GM12878 (cell line): ENCODE data around the gene ING1.

ENCODE experiments used
- CBX5 ChIP-seq: sonication (generic); IDR thresholded peaks from 2 replicates; pipeline ENCODE4 v1.6.1; 2016; ENCODE audit warnings: low read depth, moderate library complexity, mild to moderate bottlenecking, inconsistent platforms
- CTCF ChIP-seq, 3 experiments: IDR thresholded peaks in 2 of 3; conservative IDR thresholded peaks in 1 of 3; 2 replicates each; pipeline ENCODE4 v1.5.1; 2011; ENCODE audit warnings: low read depth in 3 of 3, low read length in 3 of 3, mild to moderate bottlenecking in 3 of 3, control low read depth in 2 of 3, moderate library complexity in 2 of 3, inconsistent platforms in 1 of 3, mixed read lengths in 1 of 3; ENCODE audit not compliant: control insufficient read depth in 2 of 3, insufficient read depth in 1 of 3; ENCODE audit errors: extremely low read depth in 1 of 3
- GABPA ChIP-seq: IDR thresholded peaks from 2 replicates; pipeline ENCODE4 v1.6.1; 2014; ENCODE audit warnings: antibody characterized with exemption, low read depth, mild to moderate bottlenecking, inconsistent platforms
- NRF1 ChIP-seq: conservative IDR thresholded peaks from 2 replicates; pipeline ENCODE4 v1.6.1; 2011; ENCODE audit warnings: mild to moderate bottlenecking, low read depth, low read length, improper control_type of control experiment
- POLR2A ChIP-seq: IDR thresholded peaks from 2 replicates; pipeline ENCODE4 v1.6.1; 2011; ENCODE audit warnings: low read depth, mild to moderate bottlenecking, low read length
- POLR2AphosphoS5 ChIP-seq: IDR thresholded peaks from 2 replicates; pipeline ENCODE4 v1.6.1; 2011; ENCODE audit warnings: mild to moderate bottlenecking, low read length, inconsistent platforms
- SPI1 ChIP-seq: IDR thresholded peaks from 2 replicates; pipeline ENCODE4 v1.6.1; 2011; ENCODE audit warnings: low read depth, mild to moderate bottlenecking, low read length, moderate library complexity, borderline replicate concordance; ENCODE audit not compliant: insufficient read depth
- ZNF207 ChIP-seq: fragments of 450-650 bp; IDR thresholded peaks from 2 replicates; pipeline ENCODE4 v1.6.1; 2014; ENCODE audit warnings: antibody characterized with exemption, mild to moderate bottlenecking, borderline replicate concordance
- TF ChIP-seq, protein P1 (sequence below): IDR thresholded peaks from 2 replicates; pipeline ENCODE4 v1.6.1; 2012; ENCODE audit warnings: low read depth, low read length, improper control_type of control experiment

- no peak for TF ChIP-seq CTCF (IDR thresholded peaks at IDR 0.05 in 2 of 3, conservative IDR thresholded peaks at IDR 0.05 in 1 of 3; ENCODE audit: control insufficient read depth in 2 of 3, extremely low read depth in 1 of 3, insufficient read depth in 1 of 3, low read depth in 3 of 3, low read length in 3 of 3)
- TF ChIP-seq CBX5, result no peak
- TF ChIP-seq NRF1, result no peak
- TF ChIP-seq POLR2AphosphoS5, result no peak
- 0 out of 2 replicates have a peak, but pooled peaks have one; percentile 16 for TF ChIP-seq POLR2A
- TF ChIP-seq, protein P1, sequence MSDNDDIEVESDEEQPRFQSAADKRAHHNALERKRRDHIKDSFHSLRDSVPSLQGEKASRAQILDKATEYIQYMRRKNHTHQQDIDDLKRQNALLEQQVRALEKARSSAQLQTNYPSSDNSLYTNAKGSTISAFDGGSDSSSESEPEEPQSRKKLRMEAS, result no peak
- no peak for TF ChIP-seq ZNF207
- TF ChIP-seq GABPA, result no peak
- peak; percentile 82 for TF ChIP-seq SPI1
Observed at GRCh38 chr13:110676595-110677587, 36.6 kb upstream of the ING1 start.
